K562 (cell line): ENCODE data around the gene ANXA4. TPM values are rescaled to one million over a fixed set of nuclear protein-coding genes. Genes with fewer than 3 reads are reported as not detected.

Experiments
- ATAC-seq: fragments of 200-7000 bp; cut with Tn5 transposase; 3 replicates; pipeline ENCODE4 v1.9.1; 2020; ENCODE audit warnings: moderate library complexity
- BruUV-seq: library from RNA; stranded (reverse); fragments of 400-500 nt; replicated peaks from 2 replicates; lab custom pipeline; 2021; lab: Mats Ljungman, UMichigan
- CTCF ChIA-PET: fragments of 300-600 bp; formaldehyde crosslinking; extraction: SDS; loops from one replicate; lab custom pipeline; 2021; ENCODE audit warnings: low intra/inter-chr PET ratio; lab: Yijun Ruan, JAX
- POLR2A ChIA-PET: fragments of 300-600, 350-650 bp; sonication (Branson Sonifier 250); formaldehyde crosslinking; extraction: SDS; loops from one replicate; lab custom pipeline; 2021; ENCODE audit warnings: antibody characterized with exemption, inconsistent platforms; lab: Yijun Ruan, JAX
- DNase-seq, 4 experiments: peaks; one replicate each; pipeline versions ENCODE4 v3.0.0 to v3.0.0-alpha.2; 2011 to 2018; ENCODE audit warnings: low spot score in 3 of 4, mixed read lengths in 3 of 4; ENCODE audit errors: extremely low read depth in 1 of 4
- FAIRE-seq: peaks from 2 replicates; lab custom pipeline; 2011; peaks lifted over from hg19 to GRCh38; lab: Jason Lieb, UNC
- H2AFZ ChIP-seq: 2 replicates; pipeline ENCODE4 v1.6.0; 2011; ENCODE audit warnings: low read depth, low read length, control low read depth, inconsistent platforms
- H3K27ac ChIP-seq: fragments of 200-600 bp; 3 replicates; pipeline ENCODE4 v1.8.0; 2011; ENCODE audit warnings: low read depth, mild to moderate bottlenecking, control low read depth, inconsistent platforms, low read length, moderate library complexity, mixed read lengths; ENCODE audit errors: extremely low read depth
- H3K27me3 ChIP-seq, 2 experiments: fragments of 300-600 bp in 1 of 2; 2 replicates in 1 of 2; 3 replicates in 1 of 2; pipeline versions ENCODE4 v1.6.0 to v1.8.0; 2011; ENCODE audit warnings: inconsistent platforms in 2 of 2, low read length in 2 of 2, mild to moderate bottlenecking in 1 of 2, mixed read lengths in 1 of 2, moderate library complexity in 1 of 2; ENCODE audit not compliant: control insufficient read depth in 2 of 2, insufficient read depth in 2 of 2
- H3K36me3 ChIP-seq: fragments of 300-600 bp; 3 replicates; pipeline ENCODE4 v1.8.0; 2011; ENCODE audit warnings: mild to moderate bottlenecking, low read length, inconsistent platforms; ENCODE audit not compliant: control insufficient read depth, insufficient read depth
- H3K4me1 ChIP-seq, 2 experiments: fragments of 200-600 bp in 1 of 2; replicated peaks in 1 of 2; 2 replicates in 1 of 2; 3 replicates in 1 of 2; pipeline versions ENCODE4 v1.5.1 to v1.8.0; 2011; ENCODE audit warnings: inconsistent platforms in 2 of 2, low read length in 2 of 2, mild to moderate bottlenecking in 1 of 2, mixed read lengths in 1 of 2, moderate library complexity in 1 of 2; ENCODE audit not compliant: control insufficient read depth in 2 of 2, insufficient read depth in 2 of 2
- H3K4me2 ChIP-seq: 2 replicates; pipeline ENCODE4 v1.6.1; 2011; ENCODE audit warnings: low read length, control low read depth, inconsistent platforms, mixed read lengths; ENCODE audit not compliant: insufficient read depth
- H3K4me3 ChIP-seq: fragments of 200-600 bp; sonication (generic), shearing (Covaris generic); 2 replicates; pipeline ENCODE4 v1.5.1; 2016; ENCODE audit warnings: control low read depth, inconsistent platforms
- H3K79me2 ChIP-seq: fragments of 200-600 bp; 3 replicates; pipeline ENCODE4 v1.8.0; 2011; ENCODE audit warnings: low read length, inconsistent platforms; ENCODE audit not compliant: control insufficient read depth, insufficient read depth
- H3K9ac ChIP-seq, 2 experiments: 2 replicates each; pipeline versions ENCODE4 v1.6.0 to v1.6.1; 2011; ENCODE audit warnings: low read depth in 2 of 2, low read length in 2 of 2, control low read depth in 1 of 2, inconsistent platforms in 1 of 2, mild to moderate bottlenecking in 1 of 2, mixed read lengths in 1 of 2; ENCODE audit not compliant: insufficient read depth in 1 of 2
- H3K9me1 ChIP-seq: one replicate; pipeline ENCODE4 v1.6.0; 2011; ENCODE audit warnings: inconsistent platforms, mild to moderate bottlenecking, low read length, moderate library complexity; ENCODE audit not compliant: control insufficient read depth, insufficient read depth
- H3K9me3 ChIP-seq: replicated peaks from 2 replicates; pipeline ENCODE4 v1.5.1; 2011; ENCODE audit warnings: low read depth, low read length, inconsistent platforms; ENCODE audit not compliant: control insufficient read depth, insufficient read depth
- H4K20me1 ChIP-seq: replicated peaks from 2 replicates; pipeline ENCODE4 v1.6.1; 2011; ENCODE audit warnings: low read length, inconsistent platforms, mixed read lengths; ENCODE audit not compliant: control insufficient read depth, insufficient read depth
- ARHGAP35 ChIP-seq: fragments of 450-650 bp; IDR thresholded peaks from 2 replicates; pipeline ENCODE4 v1.6.1; 2018; ENCODE audit not compliant: partially characterized antibody
- CHD4 ChIP-seq: fragments of 200-600 bp; sonication (generic); IDR thresholded peaks from 3 replicates; pipeline ENCODE4 v1.6.1; 2012; ENCODE audit warnings: low read depth, mild to moderate bottlenecking, mixed read lengths, low read length, inconsistent platforms; ENCODE audit not compliant: insufficient read depth, insufficient replicate concordance, poor library complexity, severe bottlenecking
- CREB1 ChIP-seq, 2 experiments: sonication (generic) in 1 of 2; formaldehyde crosslinking in 1 of 2; IDR thresholded peaks; 2 replicates each; pipeline versions ENCODE4 v1.6.1 to v1.8.0; 2012 to 2022; ENCODE audit warnings: inconsistent platforms in 1 of 2, mild to moderate bottlenecking in 1 of 2, missing genetic modification reagents in 1 of 2, moderate library complexity in 1 of 2
- DPF2 ChIP-seq: fragments of 450-650 bp; IDR thresholded peaks from 2 replicates; pipeline ENCODE4 v1.6.1; 2016
- GTF2A2 ChIP-seq: IDR thresholded peaks from 2 replicates; pipeline ENCODE4 v1.6.1; 2016; ENCODE audit warnings: mild to moderate bottlenecking, missing genetic modification characterization, missing compliant biosample characterization
- HDAC1 ChIP-seq, 2 experiments: fragments of 450-650 bp; IDR thresholded peaks; 2 replicates each; pipeline ENCODE4 v1.6.1; 2016 to 2017; ENCODE audit warnings: inconsistent platforms in 1 of 2, mild to moderate bottlenecking in 1 of 2, moderate library complexity in 1 of 2
- NFRKB ChIP-seq: fragments of 450-650 bp; IDR thresholded peaks from 2 replicates; pipeline ENCODE4 v1.6.1; 2016; ENCODE audit warnings: low read depth
- SMC3 ChIP-seq: conservative IDR thresholded peaks from 2 replicates; pipeline ENCODE4 v1.6.1; 2011; ENCODE audit warnings: low read depth, low read length, improper control_type of control experiment; ENCODE audit not compliant: insufficient read depth
- whole genome bisulfite sequencing: fragments of 100-300 bp; shearing (Covaris generic); methylation state at CpG from one replicate; pipeline ENCODE4 v1.1.6; 2016; ENCODE audit warnings: low coverage, mixed read lengths; ENCODE audit not compliant: insufficient coverage; ENCODE audit errors: missing lambda C conversion rate; 5-methylcytosine and 5-hydroxymethylcytosine counted together
- in situ Hi-C: fragments of 300-500 bp; cut with MboI; formaldehyde crosslinking; loops from 4 replicates; pipeline ENCODE4 v1.15.0; 2018; ENCODE audit warnings: inconsistent platforms, mixed read lengths
- intact Hi-C: fragments of 100-400 bp; cut with micrococcal nuclease; formaldehyde crosslinking; loops from 2 replicates; pipeline ENCODE4 v1.14.2; 2022
- polyA plus RNA-seq, 8 experiments: library from polyadenylated mRNA; depleted of rRNA in 4 of 8; stranded (reverse) in 5 of 8; unstranded in 3 of 8; fragments of >200 nt; fragmentation: Nextera tagmentation in 2 of 8; fragmentation: Illumina TruSeq in 1 of 8; extraction: Ambion mirVana in 2 of 8; extraction: Trizol in 1 of 8; gene quantifications; 2 replicates each; pipeline versions ENCODE4 v1.2.1 to v1.2.3, GENCODE V29; 2011 to 2014; ENCODE audit warnings: inconsistent platforms in 1 of 8, missing spikeins in 1 of 8
- total RNA-seq, 7 experiments: library from RNA; depleted of rRNA in 6 of 7; stranded (reverse); fragments of >200 nt in 6 of 7; fragmentation: Illumina TruSeq in 2 of 7; extraction: Trizol in 2 of 7; gene quantifications; 2 replicates each; pipeline versions ENCODE4 v1.2.1 to v1.2.3, GENCODE V29; 2011 to 2021; ENCODE audit warnings: low replicate concordance in 1 of 7
- TF ChIP-seq, protein P1 (sequence below), 3 experiments: fragments of 200-800 bp in 1 of 3; sonication (Bioruptor generic) in 1 of 3; sonication (generic) in 1 of 3; formaldehyde crosslinking in 1 of 3; IDR thresholded peaks; 2 replicates each; pipeline versions ENCODE4 v1.6.1 to v1.8.0; 2016 to 2022; ENCODE audit warnings: mild to moderate bottlenecking in 2 of 3, missing compliant biosample characterization in 2 of 3, missing genetic modification characterization in 2 of 3, missing genetic modification reagents in 1 of 3
- TF ChIP-seq, protein P2 (sequence below): sonication (generic); formaldehyde crosslinking; IDR thresholded peaks from 2 replicates; pipeline ENCODE4 v1.8.0; 2023; ENCODE audit warnings: missing genetic modification reagents, mild to moderate bottlenecking, borderline replicate concordance
- TF ChIP-seq, protein P3 (sequence below), 2 experiments: fragments of 450-650 bp in 1 of 2; sonication (generic) in 1 of 2; formaldehyde crosslinking in 1 of 2; IDR thresholded peaks in 1 of 2; conservative IDR thresholded peaks in 1 of 2; 2 replicates each; pipeline versions ENCODE4 v1.6.1 to v1.8.1; 2016 to 2023; ENCODE audit warnings: mild to moderate bottlenecking in 2 of 2, moderate library complexity in 2 of 2, inconsistent platforms in 1 of 2, missing genetic modification reagents in 1 of 2

Gene ANXA4
- total and polyA plus RNA-seq, 9 of the 15 experiments (the other 6 are each of a cell fraction or from before 2014, with no cell fraction given) = 3.4 to 13.6 (median 11.6) TPM

DNA sequence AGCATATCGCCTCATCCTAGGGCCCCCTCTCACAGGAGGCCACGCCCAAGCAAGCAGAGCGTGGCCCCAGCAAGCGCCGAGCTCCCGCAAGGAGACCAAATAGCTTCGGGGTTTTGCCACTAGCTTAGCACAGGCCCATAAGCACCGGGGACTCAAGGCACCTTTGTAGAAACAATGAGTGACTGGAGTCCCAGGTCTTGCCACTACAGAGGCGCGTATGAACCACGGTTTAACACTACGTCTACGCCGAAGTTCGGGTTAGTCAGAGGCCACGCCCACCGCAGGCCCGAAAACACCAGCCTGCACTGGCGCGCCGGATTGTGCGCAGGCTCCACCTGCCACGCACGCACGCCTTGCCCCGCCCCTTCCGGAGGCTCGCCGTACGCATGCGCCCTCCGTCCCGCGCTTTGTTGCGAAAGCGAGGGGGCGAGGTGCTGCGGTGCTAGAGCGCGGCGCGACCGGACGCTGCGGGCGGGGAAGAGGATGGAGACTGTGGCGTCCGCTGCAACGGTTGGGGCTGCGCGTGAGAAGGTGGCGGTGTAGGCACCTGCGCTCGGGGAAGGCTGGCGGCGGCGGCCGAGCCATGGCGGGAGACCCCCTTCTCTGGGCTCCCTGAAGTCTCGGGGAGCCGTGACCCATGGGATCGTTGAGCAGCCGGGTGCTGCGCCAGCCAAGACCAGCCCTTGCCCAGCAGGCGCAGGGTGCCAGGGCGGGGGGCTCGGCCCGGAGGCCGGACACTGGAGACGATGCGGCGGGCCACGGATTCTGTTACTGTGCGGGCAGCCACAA lies 87.5 kb downstream of the ANXA4 start, which contains the start of gene GMCL1:
Gene GMCL1 (plus strand): TSS at position 405 of the 789 bp plus-strand sequence. CDS start 233 bp downstream, at position 638.
- Histone ChIP-seq H3K4me2 (peak within 1 kb of the TSS; percentile 93), H3K9ac (peak within 1 kb of the TSS; percentile 87 to 97), H2AFZ (peak within 1 kb of the TSS; percentile 98), H4K20me1 (no peaks in the 10 kb centered on the region), H3K4me3 (peak within 1 kb of the TSS; percentile 75), H3K36me3 (peaks cover 12% of the 10 kb centered on the region; the same call in 2 of the 3 replicates), H3K9me1 (no peaks in the 10 kb centered on the region), H3K27me3 (no peaks in the 10 kb centered on the region), H3K4me1 (peaks cover 20 to 26% of the 10 kb centered on the region in 2 experiments), H3K27ac (peak within 1 kb of the TSS; percentile 93), H3K9me3 (no peaks in the 10 kb centered on the region; the same call in 1 of the 2 replicates), H3K79me2 (peaks cover 50% of the 10 kb centered on the region)
- intact Hi-C loops (loop anchor here (10.0 kb wide), 1 partner anchor 65 kb away; the partner anchor contains the start of gene SNRNP27), in situ Hi-C loops (no loop called here)
- BruUV-seq = TSS peak; percentile 57
- peak; percentile 91 for ATAC-seq
- ChIA-PET CTCF (no interaction called here), POLR2A (interaction anchor here (0.6 to 2.8 kb wide), 18 partner anchors 9 to 1695 kb away, joined by 3 to 18 read pairs (median 3); partner anchors contain the start of genes ANXA4 and SNRPG)
- DNase-seq = peak; percentile 92 to 98 (median 94)
- 0% methylated on average over 64 of the region's 74 CpGs for WGBS
- FAIRE-seq = peak; percentile 96
- TF ChIP-seq SMC3 (no peak), DPF2 (no peak), CREB1 (IDR thresholded peaks at IDR 0.05) (peak; percentile 95), CREB1 (CRISPR knock-in tag; IDR thresholded peaks at IDR 0.05) (peak; percentile 97), NFRKB (peak; percentile 70; the same call in 1 of the 2 replicates), ARHGAP35 (no peak), HDAC1 (IDR thresholded peaks at IDR 0.05) (peak in 1 of 2 experiments; percentile 78; a peak in 2 of 4 replicates), CHD4 (no peak), GTF2A2 (no peak)
- TF ChIP-seq, protein P1, sequence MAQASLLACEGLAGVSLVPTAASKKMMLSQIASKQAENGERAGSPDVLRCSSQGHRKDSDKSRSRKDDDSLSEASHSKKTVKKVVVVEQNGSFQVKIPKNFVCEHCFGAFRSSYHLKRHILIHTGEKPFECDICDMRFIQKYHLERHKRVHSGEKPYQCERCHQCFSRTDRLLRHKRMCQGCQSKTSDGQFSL (CRISPR knock-in tag; IDR thresholded peaks at IDR 0.05) = 0 out of 2 replicates have a peak, but pooled peaks have one; percentile 23
- TF ChIP-seq, protein P1 (tag; IDR thresholded peaks at IDR 0.05) = no peak
- TF ChIP-seq, protein P2, sequence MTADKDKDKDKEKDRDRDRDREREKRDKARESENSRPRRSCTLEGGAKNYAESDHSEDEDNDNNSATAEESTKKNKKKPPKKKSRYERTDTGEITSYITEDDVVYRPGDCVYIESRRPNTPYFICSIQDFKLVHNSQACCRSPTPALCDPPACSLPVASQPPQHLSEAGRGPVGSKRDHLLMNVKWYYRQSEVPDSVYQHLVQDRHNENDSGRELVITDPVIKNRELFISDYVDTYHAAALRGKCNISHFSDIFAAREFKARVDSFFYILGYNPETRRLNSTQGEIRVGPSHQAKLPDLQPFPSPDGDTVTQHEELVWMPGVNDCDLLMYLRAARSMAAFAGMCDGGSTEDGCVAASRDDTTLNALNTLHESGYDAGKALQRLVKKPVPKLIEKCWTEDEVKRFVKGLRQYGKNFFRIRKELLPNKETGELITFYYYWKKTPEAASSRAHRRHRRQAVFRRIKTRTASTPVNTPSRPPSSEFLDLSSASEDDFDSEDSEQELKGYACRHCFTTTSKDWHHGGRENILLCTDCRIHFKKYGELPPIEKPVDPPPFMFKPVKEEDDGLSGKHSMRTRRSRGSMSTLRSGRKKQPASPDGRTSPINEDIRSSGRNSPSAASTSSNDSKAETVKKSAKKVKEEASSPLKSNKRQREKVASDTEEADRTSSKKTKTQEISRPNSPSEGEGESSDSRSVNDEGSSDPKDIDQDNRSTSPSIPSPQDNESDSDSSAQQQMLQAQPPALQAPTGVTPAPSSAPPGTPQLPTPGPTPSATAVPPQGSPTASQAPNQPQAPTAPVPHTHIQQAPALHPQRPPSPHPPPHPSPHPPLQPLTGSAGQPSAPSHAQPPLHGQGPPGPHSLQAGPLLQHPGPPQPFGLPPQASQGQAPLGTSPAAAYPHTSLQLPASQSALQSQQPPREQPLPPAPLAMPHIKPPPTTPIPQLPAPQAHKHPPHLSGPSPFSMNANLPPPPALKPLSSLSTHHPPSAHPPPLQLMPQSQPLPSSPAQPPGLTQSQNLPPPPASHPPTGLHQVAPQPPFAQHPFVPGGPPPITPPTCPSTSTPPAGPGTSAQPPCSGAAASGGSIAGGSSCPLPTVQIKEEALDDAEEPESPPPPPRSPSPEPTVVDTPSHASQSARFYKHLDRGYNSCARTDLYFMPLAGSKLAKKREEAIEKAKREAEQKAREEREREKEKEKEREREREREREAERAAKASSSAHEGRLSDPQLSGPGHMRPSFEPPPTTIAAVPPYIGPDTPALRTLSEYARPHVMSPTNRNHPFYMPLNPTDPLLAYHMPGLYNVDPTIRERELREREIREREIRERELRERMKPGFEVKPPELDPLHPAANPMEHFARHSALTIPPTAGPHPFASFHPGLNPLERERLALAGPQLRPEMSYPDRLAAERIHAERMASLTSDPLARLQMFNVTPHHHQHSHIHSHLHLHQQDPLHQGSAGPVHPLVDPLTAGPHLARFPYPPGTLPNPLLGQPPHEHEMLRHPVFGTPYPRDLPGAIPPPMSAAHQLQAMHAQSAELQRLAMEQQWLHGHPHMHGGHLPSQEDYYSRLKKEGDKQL (CRISPR knock-in tag) = no peak
- TF ChIP-seq, protein P3, sequence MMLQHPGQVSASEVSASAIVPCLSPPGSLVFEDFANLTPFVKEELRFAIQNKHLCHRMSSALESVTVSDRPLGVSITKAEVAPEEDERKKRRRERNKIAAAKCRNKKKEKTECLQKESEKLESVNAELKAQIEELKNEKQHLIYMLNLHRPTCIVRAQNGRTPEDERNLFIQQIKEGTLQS (IDR thresholded peaks at IDR 0.05) = peak; percentile 62
- TF ChIP-seq, protein P3 (CRISPR knock-in tag; conservative IDR thresholded peaks at IDR 0.05) = no peak; the same call in 1 of the 2 replicates
